NCI-H510A (cell line): Measurements from ENCODE around the gene CERT1.
A peak's percentile ranks its signal among the peaks of the same experiment; 100 is the strongest.
"Not testable (repeated sequence)": the region's sequence is repeated elsewhere in the genome, so short reads cannot be mapped to it uniquely, and the experiment has no call there.

Experiments used
- DNase-seq: peaks from one replicate; lab custom pipeline; 2025; lab: John Stamatoyannopoulos, UW

The CERT1 gene

GRCh38 chr5:75342836-75343235, 168.6 kb downstream of the CERT1 start:
- DNase-seq = no peak

GRCh38 chr5:75341934-75342333, 169.5 kb downstream of the CERT1 start:
- DNase-seq = no peak

GRCh38 chr5:75340714-75341478, 170.5 kb downstream of the CERT1 start:
- DNase-seq = no peak

DNA sequence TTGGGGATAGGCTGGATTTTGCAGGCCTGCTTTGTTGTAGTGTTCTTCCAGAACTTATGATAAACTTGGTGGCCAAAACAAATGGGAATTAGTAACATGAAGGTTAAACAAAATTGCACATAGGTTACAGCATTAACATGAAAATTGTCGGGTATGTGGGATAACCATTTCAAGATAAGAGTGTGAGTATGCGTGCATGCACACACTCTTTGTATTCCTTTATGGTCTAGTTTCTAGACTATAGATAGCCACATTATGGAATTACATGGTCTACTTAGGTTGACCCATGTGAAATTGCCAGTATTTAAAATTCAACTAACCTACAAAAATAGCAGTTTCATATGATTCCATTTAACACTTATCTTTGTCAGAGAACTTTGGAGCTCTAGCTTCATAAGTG, 173.0 kb downstream of the CERT1 start:
- DNase-seq = no peak

GRCh38 chr5:75337366-75338021, 173.9 kb downstream of the CERT1 start:
- no peak for DNase-seq

GRCh38 chr5:75336615-75337336, 174.7 kb downstream of the CERT1 start, which contains the start of gene HMGCR:
TSS of gene HMGCR (plus strand) at chr5:75337220. CDS start at chr5:75342606, 5,386 bp downstream.
- peak; percentile 93 for DNase-seq

- DNase-seq = peak; percentile 42
Observed at GRCh38 chr5:75335952-75336614, 175.3 kb downstream of the CERT1 start.

DNA sequence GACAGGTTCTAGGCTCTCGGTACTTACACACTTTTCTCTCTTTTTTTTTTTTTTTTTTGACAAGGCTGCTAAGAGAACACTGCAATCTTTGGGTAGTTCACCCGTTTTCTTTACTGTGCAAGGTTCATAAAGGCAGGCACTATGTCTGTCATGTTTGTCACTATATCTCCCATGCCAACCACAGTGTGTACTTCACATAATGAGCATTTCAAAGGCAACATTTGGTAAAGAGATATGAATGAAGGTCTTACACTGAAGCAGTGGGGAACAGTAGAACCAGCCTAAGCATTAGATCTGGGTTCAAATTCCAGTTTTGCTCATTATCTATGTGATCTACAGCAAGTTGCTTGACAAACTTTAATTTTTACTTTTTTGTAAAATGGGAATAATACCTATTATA, 175.9 kb downstream of the CERT1 start:
- DNase-seq = no peak

- DNase-seq = not testable (repeated sequence)
Observed at GRCh38 chr5:75334413-75334812, 177.0 kb downstream of the CERT1 start.

- DNase-seq = not testable (repeated sequence)
Observed at GRCh38 chr5:75333759-75334158, 177.7 kb downstream of the CERT1 start.

- no peak for DNase-seq
Observed at GRCh38 chr5:75331095-75332090, 180.0 kb downstream of the CERT1 start.

GRCh38 chr5:75330404-75330803, 181.0 kb downstream of the CERT1 start:
- no peak for DNase-seq
